Activated CD4-positive, CD25-positive, alpha-beta regulatory T cell treated with anti-CD3 and anti-CD28 coated beads, Interleukin-2, amount 50 U/mL, for 72 hours (primary cell): Measurements from ENCODE around the gene PRLH.

ENCODE experiments used
- DNase-seq: peaks from one replicate; pipeline ENCODE4 v3.0.0; 2021

Gene PRLH, protein sequence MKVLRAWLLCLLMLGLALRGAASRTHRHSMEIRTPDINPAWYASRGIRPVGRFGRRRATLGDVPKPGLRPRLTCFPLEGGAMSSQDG

DNA sequence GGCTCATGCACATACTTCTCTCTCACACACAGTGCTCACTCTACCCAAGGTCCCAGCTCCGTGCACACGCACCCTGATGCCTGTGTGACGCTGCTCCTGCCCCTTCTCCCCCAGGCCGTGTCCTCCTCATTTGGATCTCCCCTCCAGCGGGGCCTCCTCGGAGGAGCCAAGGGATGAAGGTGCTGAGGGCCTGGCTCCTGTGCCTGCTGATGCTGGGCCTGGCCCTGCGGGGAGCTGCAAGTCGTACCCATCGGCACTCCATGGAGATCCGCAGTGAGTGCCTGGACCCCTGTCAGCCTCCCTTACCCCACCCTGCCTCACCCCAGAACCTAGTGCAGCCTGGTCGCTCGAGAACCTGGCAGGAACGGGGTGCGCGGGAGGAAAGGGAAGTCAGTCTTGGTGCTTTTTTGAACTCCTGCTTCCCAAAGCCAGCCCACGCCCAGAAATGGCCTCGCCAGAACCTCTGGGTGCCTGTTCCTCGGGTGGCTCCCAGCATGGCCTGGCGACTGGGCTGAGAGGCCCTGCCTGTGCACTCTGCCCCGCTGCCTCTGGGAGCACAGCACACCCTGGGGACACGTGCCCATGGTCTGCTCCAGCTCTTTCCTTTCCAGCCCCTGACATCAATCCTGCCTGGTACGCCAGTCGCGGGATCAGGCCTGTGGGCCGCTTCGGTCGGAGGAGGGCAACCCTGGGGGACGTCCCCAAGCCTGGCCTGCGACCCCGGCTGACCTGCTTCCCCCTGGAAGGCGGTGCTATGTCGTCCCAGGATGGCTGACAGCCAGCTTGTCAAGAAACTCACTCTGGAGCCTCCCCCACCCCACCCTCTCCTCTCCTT lies at the start of gene PRLH:
Gene PRLH (plus strand): TSS at position 174 of the 835 bp plus-strand sequence. CDS start 0 bp downstream, at position 174.
- no peak for DNase-seq

DNA sequence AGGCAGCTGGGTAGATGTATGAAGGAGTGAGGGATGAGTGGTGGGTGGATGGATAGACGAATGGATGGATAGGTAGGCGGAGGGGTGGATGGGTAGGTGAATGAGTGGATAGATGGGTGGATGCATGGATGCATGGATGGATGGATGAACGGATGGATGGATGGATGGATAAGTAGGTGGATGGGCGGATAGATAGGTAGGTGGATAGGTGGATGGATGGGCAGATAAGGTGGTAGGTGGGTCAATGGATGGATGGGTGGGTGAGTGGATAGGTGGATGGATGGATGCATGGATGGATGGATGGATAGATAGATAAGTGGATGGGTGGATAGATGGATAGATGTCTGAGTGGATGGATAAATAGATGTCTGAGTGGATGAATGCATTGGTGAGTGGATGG lies 49.2 kb upstream of the PRLH start:
- no peak for DNase-seq

DNA sequence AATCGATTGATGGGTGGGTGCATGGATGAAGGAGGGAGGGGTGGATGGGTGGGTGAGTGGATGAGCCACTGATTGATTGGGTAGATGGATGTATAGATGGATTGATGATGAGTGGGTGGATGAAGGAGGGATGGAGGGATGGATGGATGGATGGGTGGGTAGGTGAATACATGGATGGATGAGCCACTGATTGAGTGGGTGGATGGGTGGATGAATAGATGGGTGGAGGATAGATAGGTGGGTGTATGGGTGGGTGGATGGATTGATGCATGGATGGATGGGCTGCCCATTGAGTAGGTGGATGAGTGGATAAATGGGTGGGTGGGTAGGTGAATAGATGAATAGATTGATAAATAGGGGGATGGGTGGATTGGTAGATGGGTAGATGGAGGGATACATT lies 48.4 kb upstream of the PRLH start:
- no peak for DNase-seq

DNA sequence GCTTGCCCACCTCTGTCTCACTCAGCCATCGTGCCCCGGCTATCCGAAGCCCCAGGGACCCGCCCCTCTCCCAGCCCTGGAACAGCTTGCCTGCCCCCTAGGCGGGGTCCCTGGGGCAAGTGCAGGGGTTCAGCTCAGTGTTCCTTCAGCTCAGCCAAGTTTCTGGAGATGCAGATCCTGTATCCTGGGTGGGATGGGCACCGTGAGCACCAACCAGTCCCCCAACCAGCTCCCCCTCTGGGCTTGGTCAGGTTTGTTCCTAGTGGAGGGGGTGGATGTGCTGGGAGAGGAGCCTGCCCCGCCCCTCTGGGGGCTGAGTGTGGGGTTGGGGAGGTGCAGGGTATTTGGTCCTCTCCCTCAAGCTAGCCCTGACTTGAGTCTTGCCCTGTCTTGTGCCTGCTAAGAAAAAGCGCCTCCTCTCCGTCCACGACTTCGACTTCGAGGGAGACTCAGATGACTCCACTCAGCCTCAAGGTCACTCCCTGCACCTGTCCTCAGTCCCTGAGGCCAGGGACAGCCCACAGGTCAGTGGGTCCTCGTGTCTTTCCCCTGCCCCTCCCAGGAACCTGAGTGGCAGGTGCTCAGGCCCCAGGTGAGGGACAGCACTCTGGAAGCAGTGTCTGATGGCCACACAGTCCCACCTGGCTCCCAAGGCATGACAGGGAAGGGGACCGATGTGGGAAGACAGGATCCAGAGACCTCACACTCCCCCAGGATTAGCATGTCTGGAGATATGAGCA lies 46.7 kb upstream of the PRLH start:
- DNase-seq = no peak

DNA sequence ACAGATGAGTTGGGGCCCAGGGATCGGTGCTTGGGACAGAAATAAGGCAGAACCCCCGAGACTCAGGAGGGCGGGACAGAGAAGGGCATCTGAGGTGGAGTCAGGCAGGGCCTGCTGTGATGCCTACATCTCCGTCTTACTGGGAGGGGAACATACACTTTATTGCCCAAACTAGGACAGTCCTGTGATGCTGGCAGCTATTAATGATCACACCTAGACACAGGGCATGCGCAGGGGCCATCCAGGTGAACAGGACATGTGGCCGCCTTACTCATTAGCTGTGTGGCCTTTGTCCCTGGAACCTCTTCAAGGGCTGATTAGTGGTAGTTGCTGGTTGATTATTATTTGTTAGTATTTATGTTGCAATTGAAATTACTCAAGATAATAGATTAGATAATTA lies 46.1 kb upstream of the PRLH start:
- DNase-seq = no peak

DNA sequence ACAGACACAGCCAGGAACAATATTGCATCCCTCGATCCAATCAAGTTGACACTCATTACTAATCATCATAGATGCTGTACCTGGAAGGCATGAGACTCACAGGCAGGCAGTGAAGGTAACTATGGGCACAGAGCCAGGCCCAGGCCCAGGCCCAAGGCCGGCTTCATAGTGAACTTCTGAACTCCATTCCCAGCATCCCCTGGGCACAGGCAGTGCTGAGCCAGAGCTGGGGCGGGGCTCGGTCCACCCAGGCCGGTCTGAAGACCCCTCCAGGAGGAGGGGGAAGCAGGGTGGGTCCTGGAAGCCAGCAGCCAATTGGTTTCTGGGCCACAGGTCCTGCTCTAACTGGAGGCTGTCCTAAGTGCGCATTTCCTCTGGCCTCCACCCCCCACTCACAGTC lies 41.7 kb upstream of the PRLH start:
- no peak for DNase-seq

DNA sequence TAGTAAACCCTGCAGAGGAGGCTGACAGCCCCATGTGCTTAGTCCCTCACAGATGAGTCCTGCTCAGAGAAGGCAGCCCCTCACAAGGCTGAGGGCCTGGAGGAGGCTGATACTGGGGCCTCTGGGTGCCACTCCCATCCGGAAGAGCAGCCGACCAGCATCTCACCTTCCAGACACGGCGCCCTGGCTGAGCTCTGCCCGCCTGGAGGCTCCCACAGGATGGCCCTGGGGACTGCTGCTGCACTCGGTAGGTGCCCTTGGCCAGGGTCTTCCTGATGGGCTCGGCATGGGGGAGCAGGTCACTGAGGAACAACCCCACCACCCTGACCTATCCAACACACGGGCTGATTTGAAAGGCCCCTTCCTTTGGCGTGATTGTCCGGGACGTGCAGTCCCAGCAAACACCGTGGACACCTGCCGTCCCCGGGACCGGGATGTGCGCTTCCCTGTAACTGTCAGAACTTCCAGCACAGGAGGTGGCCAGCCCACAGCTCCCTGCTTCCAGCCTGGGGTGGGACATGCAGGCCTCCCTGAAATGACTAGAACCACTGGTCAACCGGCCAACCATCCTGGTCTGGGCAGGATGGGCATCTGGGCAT lies 40.7 kb upstream of the PRLH start:
- no peak for DNase-seq

DNA sequence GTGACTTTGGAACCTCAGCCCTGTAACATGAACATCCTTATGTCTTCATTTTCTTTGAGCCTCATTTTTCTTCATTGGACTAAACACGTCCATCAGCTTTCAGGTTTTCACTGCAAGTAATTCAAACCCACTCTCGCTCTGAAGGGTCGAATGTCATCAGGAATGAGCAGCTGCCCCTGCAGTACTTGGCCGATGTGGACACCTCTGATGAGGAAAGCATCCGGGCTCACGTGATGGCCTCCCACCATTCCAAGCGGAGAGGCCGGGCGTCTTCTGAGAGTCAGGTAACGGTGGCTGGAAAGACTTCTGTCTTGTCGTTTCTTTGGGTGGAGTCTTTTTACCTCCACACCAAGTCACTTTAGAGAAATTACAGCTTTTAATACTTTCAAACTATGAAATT lies 39.1 kb upstream of the PRLH start:
- no peak for DNase-seq

DNA sequence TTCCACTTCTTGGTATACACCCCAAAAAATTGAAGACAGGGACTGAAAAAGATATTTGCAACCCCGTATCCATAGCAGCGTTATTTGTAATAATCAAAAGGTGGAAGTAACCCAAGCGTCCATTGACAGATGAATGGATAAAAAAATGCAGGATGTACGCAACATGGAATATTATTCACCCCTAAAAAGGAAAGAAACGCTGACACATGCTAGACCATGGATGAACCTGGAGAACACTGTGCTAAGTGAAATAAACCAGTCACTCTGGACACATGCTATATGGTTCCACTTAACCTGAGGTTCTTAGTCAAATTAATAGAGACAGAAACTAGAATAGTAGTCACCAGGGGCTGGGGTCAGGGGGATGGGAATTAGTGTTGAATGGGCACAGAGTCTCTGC lies 38.6 kb upstream of the PRLH start:
- DNase-seq = no peak

DNA sequence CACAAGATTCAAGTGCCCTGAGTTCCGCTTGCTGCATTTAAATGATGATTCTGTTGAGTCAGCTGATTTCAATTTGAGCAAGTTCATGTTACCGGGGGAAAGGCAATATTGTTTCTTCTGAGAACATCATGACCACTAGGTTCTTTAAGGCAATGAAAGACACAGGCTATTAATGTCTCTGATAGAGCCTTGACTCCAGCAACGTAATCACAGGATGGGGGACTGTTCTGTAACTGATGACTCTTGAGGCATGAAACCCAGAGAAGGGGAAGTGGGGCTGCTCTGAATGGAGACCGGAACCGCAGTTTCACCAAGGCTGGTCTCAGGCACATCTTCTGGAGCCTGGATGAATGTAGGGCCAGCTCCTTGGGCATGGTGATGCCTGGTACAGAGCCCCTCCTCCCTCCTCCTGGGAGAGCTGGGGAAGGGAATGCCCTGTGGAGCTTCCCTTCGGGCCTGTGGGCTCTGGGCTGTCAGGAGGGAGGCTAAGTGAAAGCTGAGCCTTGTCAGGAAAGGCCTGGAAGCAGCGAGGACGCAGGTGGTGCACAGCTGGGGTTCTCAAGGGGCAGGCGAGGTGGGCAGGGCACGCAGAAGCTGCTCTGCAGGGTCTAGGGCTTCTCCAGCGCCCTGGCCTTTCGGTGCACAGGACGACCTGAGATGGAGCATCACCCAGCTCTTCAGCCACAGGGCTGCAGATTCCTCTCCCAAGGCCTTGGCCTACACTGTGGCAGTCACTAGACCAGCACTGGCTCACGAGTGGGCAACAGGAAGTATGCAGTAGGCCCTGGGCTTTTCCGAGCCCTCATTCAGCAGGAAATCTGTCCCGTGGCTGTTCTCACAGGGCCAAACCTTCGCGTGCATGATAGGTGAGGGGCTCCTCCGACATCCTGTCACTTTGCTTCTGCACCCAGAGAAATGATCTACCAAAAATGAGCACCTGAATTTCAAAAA lies 36.6 kb upstream of the PRLH start:
- no peak for DNase-seq

DNA sequence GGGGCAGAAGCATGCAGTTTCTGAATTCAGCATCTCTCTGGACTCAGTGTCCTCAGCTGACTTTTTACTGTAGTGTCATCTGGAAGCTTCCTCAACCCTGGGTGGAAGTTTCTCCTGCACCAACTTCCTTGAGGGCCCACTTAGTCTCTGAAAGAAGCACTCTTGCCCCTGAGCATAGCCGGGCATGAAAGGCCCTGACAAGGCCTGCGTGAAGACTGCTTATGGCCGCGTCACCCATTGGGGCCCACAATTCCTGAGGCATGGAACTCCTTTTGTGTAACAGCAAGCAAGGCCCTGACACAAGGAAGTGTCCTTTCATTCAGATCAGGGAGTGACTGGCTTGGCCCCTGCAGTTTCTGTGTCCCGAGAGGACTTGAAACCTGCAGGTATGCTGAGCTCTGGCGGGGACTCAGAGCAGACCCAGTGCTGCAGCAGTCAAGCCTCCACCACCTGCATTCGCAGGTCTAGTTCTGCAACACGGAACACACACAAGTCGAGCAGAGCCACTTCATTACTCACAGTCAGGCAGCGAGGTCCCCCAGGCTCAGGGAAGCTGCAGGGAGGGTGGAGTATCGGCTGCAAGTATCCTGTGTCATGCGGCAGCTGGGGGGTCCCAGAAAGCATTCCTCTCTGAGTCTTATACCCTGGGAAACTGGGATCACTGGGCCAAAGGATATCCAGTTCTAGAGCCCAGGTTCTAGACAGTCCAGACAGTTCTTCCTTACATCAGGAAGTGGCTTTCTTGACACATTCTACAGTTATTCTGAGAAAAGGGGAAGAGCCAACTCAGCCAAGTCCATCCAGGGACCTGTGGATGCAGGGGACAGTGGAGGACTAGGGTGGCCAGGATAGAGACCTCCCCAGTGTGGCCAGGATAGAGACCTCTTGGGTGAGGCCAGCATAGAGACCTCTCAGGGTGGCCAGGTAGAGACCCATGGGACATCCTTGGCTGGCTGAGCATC lies 35.6 kb upstream of the PRLH start:
- DNase-seq = no peak

DNA sequence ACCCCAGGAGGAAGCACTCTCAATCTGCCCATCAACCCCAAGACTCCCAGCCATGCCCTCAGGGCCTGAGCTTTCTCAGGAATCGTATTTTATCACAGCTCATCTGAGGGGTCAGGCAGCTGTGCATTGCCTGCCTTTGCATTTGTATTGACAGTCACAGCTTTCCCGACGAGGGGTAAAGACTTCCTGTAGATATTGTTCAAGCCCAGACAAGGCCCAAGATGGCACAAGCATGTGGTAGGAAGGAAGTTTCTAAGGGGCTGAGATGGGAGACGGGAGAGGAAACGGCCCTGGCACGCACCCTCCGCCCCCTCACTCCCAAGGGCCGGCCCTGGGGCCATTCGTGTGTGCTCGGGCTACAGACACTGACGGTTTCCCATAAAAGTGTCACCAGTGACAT lies 34.2 kb upstream of the PRLH start:
- DNase-seq = no peak

DNA sequence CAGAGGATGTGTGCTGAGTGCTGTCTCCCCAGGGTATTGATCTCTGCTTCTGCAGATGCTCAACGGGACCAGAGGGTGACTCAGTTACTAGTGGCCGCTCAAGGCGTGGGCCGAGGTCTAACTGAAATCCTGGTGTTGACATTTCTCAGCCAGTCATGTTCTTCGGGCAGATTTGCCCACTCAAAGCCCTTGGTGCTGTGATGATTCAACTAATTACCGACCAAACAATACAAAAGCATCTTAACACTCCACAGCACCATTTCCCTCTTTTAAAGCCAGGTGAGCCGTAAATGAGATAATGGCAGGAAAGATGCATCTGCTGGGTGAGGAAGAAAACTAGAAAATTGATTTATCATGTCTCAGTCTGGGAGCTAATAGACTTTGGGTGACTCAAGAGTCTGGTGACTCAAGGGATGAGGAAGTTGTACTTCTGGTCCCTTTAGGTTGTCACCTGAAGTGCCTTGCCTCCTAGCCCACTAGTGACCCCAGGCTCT lies 32.7 kb upstream of the PRLH start:
- no peak for DNase-seq

DNA sequence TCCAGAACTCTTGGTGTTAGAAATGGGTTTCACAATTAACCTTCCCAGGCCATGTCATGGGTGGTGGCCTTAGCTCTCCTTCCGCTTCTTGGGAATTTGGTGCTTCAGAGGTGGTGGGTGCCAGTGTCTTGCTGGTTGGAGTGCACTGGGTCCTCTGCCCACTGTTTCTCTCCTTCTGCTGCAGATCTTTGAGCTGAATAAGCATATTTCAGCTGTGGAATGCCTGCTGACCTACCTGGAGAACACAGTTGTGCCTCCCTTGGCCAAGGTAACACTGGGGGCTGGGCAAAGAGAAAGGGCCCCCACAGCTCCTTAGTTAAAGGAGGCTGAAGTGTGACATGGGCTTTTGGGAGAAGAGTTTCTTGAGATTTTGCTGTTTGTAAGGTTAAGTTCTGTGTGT lies 32.0 kb upstream of the PRLH start:
- DNase-seq = no peak

DNA sequence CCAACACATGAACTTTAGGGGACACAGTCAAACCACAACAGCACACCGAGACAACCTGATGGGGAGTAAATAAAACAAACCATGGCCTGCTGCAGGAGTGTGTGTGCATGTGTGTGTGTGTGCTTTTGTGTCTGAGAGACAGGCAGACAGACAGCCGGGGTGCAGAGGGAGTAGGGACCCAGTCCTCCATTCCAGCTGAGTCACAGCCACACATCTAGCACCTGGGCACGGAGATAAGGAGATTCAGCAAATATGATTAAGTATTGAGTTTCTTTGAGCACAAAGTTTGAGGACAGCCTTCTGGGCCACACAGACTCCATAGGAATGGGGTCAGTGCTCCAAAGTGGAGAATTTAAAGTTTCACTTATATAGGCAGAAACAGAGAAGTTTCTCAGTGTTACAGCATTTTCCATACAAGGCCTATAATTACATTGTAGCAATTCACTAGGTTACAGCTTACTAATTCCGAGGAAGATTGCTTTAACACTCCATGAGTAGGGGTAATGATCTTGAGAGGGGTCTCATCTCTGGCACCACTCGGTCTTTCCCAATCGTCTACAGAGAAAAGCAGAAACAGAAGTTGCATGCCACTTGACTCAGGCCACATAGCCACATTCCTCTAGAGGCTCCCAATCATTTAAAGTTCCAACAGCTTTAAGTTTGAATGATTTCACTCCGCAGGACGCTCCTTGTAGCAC lies 30.8 kb upstream of the PRLH start:
- DNase-seq = no peak

DNA sequence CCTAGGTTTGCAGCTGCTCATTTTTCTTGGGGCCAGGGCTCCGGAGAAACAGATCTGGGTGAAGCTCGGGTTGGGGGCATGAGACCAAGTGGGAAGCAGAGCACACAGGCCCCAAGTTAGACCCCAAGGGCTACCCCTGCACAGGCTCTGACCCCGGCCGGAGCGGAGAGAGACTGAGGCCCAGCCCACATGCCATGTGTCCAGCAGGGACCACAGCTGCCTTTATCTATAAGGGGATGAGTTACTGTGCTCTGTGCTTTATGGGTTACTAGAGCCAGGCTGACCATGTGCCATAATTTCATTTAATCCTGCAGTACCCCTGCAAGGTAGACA lies 30.3 kb upstream of the PRLH start:
- DNase-seq = no peak

DNA sequence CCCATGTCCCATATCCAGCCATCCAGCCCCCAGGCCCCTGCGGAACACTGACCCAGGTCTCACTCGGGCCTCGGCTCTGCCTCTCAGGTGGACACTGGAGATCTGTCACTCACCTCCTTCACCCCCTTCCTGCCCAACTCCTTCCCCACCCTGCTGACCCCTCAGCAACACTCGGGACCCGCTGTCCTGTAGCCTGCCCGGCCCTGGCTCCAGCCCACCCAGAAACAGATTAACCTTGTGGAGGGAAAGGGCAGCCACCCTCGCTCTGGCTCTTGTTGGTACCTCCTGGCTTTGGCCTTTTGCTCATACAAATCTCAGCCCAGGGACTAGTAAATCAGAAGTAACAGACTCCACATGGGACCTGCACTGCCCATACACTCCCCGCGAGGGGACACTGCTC lies 29.8 kb upstream of the PRLH start:
- DNase-seq = no peak

DNA sequence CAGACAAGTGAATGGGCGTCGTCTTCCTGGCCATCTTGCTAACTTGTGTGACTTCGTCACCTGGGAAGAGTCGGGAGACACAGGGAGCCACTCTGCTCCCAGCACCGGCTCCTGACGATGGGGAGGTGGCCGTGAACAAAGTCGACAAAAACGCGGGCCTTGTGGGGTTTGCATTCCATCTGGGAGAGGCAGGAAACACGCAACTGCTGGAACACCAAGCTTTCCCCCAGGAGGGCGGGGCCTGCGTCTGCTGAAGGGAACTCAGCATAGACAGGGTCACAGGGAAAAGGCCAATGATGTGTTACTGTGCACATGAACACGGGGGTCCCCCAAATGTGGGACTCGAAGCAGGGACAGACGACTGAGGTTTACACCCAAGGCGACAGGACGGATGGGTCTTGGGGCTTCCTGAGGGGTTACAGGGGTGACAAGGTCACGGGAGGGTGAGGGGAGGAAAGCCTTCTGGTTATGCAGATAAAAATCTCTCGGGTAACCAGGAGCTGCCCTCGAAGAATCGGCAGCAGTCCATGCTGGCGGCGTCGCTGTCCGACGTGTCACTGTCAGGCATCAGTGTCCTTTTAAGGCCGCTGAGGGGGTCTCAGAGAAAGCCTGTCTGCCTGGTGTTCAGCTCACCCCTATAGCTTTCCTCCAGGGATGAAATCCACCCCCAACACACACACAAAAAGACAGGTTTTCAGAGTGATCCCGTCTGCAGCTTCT lies 28.2 kb upstream of the PRLH start:
- no peak for DNase-seq

DNA sequence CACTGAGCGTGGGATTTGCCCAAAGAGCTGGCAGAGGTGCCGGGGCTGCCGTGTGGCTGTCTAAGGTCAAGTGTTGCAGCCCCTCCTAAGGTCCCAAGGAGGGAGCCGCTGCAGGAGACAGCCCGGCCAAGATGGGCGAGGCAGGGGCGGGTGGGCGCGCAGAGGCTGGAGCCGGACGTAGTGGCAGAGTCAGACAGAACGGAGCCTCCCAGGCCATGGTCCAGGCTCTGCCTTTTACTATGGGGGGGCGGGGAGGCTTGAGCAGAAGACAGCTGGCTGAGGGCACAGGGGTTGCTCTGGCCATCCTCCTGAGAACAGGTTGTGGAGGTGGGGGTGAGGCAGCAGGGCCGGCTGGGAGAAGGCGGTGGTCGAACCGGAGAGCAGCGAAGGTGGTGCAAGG lies 27.5 kb upstream of the PRLH start:
- DNase-seq = no peak

DNA sequence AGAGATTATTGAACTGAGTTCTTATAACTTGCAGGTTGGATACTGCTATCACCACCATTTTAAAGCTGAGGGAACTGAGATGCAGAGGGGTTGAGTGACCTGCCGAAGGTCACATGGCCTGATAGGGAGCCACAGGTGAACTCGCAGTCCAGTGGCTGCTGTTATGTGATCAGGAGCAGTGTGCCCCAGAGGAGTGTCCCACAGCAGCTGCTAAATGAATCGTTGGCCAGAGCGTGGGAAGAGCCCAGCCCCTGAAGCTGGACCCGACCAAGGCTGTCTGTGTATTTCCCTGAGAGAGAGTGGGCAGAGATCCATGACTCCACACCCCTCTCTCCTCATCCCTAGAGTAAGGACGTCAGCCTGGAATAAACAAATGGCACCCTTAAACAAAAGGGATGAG lies 26.7 kb upstream of the PRLH start:
- DNase-seq = no peak
